ENCODE measurements around the gene RAPGEFL1.

RAPGEFL1 gene

DNA sequence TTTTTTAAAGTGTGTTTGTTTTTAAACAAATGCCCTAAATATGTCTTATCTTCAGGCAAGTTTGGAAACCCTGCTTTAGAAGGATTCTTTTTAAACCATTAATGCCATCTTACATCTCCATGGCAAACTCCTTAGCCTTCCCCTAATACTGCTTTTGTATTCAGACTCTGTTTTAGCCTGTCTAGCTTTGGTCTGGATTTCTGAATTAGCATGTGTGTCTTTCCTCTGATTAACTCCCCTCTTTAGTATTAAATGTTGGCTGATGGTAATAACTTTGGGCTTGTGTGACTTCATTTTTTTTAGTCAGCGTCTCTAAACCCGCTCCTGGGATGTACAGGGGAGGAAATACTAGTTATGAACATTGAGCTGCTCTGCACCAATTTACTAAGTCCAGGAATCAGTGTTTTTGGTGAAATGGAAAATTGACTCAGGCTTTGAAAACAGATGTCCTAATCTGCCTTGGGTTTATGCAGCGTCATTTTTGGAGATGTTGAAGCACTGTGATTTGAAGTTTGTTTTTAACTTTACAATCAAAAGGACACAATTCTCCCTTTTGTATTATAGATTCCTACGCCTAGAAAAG lies 64.1 kb downstream of the RAPGEFL1 start:
- Histone ChIP-seq H3K79me2 (ENCODE audit: control insufficient read depth, low read length) (peaks cover 30% of the 10 kb centered on the region), H3K27ac (ENCODE audit: low read depth, low read length) (no peak overlapping the region), H3K4me1 (ENCODE audit: control insufficient read depth, low read length) (no peaks in the 10 kb centered on the region)

GRCh38 chr17:40242774-40243173 lies 65.5 kb downstream of the RAPGEFL1 start:
- no peaks in the 10 kb centered on the region for H3K36me3 ChIP-seq (ENCODE audit: control insufficient read depth, low read length)
- TF ChIP-seq EZH2phosphoT487 (IDR thresholded peaks at IDR 0.05; ENCODE audit: borderline replicate concordance, low read length) = no peak
- TF ChIP-seq, protein P1, sequence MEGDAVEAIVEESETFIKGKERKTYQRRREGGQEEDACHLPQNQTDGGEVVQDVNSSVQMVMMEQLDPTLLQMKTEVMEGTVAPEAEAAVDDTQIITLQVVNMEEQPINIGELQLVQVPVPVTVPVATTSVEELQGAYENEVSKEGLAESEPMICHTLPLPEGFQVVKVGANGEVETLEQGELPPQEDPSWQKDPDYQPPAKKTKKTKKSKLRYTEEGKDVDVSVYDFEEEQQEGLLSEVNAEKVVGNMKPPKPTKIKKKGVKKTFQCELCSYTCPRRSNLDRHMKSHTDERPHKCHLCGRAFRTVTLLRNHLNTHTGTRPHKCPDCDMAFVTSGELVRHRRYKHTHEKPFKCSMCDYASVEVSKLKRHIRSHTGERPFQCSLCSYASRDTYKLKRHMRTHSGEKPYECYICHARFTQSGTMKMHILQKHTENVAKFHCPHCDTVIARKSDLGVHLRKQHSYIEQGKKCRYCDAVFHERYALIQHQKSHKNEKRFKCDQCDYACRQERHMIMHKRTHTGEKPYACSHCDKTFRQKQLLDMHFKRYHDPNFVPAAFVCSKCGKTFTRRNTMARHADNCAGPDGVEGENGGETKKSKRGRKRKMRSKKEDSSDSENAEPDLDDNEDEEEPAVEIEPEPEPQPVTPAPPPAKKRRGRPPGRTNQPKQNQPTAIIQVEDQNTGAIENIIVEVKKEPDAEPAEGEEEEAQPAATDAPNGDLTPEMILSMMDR (IDR thresholded peaks at IDR 0.05; ENCODE audit: low read depth, low read length, poor library complexity, severe bottlenecking) = no peak
- H3F3A ChIP-seq (ENCODE audit: control insufficient read depth, insufficient read depth) = 0 out of 2 replicates have a peak, but pooled peaks cover 4% of the 10 kb centered on the region
- no peaks in the 10 kb centered on the region for H4K20me1 ChIP-seq (ENCODE audit: control insufficient read depth, insufficient read depth, low read depth, low read length)
- H3K9me3 ChIP-seq (ENCODE audit: control insufficient read depth, insufficient read depth, low read length) = no peaks in the 10 kb centered on the region
- H3K9me2 ChIP-seq (replicated peaks; ENCODE audit: control insufficient read depth, low read length) = no peaks in the 10 kb centered on the region
- H3K27ac ChIP-seq (ENCODE audit: low read depth, low read length) = no peak overlapping the region
- no peaks in the 10 kb centered on the region for H3K27me3 ChIP-seq (ENCODE audit: control insufficient read depth, low read length)
- H3K4me3 ChIP-seq (ENCODE audit: low read length) = no peak overlapping the region
- H3K79me2 ChIP-seq (ENCODE audit: control insufficient read depth, low read length) = peaks cover 34% of the 10 kb centered on the region
- no peak overlapping the region for H3K4me2 ChIP-seq (ENCODE audit: low read length)
- no peaks in the 10 kb centered on the region for H3K4me1 ChIP-seq (ENCODE audit: control insufficient read depth, low read length)

More for the DNA sequence above, 64.1 kb downstream of the RAPGEFL1 start:
- no peaks in the 10 kb centered on the region for H3K36me3 ChIP-seq (ENCODE audit: control insufficient read depth, low read length)
- no peak overlapping the region for H3K4me2 ChIP-seq (ENCODE audit: low read length)
- TF ChIP-seq EZH2phosphoT487 (IDR thresholded peaks at IDR 0.05; ENCODE audit: borderline replicate concordance, low read length) = no peak
- TF ChIP-seq, protein P1 (IDR thresholded peaks at IDR 0.05; ENCODE audit: low read depth, low read length, poor library complexity, severe bottlenecking) = no peak
- no peaks in the 10 kb centered on the region for H3K9me3 ChIP-seq (ENCODE audit: control insufficient read depth, insufficient read depth, low read length)
- no peaks in the 10 kb centered on the region for H3K27me3 ChIP-seq (ENCODE audit: control insufficient read depth, low read length)
- H3F3A ChIP-seq (ENCODE audit: control insufficient read depth, insufficient read depth) = 0 out of 2 replicates have a peak, but pooled peaks cover 4% of the 10 kb centered on the region
- no peaks in the 10 kb centered on the region for H3K9me2 ChIP-seq (replicated peaks; ENCODE audit: control insufficient read depth, low read length)
- no peak overlapping the region for H3K4me3 ChIP-seq (ENCODE audit: low read length)
- no peaks in the 10 kb centered on the region for H4K20me1 ChIP-seq (ENCODE audit: control insufficient read depth, insufficient read depth, low read depth, low read length)

DNA sequence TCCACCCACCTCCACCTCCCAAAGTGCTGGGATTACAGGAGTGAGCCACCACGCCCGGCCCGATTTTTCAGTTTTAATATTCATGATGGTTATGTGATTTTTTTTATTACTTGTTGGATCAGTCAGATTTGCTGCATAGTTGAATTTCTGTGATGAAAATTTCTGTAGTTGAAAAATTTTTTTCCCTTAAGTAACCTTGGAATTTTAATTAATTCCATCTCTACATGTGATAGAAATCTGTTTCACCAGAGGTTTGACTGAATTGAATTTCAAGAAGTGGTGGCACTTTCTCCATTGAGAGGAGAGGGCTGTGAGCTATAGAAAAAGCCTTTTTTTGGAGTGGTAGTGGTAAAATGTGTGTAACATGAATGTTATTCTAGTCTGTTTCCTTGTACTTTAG lies 66.5 kb downstream of the RAPGEFL1 start:
- H3K9me3 ChIP-seq (ENCODE audit: control insufficient read depth, insufficient read depth, low read length) = no peaks in the 10 kb centered on the region
- peaks cover 7% of the 10 kb centered on the region; the same call in 1 of the 2 replicates for H3F3A ChIP-seq (ENCODE audit: control insufficient read depth, insufficient read depth)
- peaks cover 38% of the 10 kb centered on the region for H3K79me2 ChIP-seq (ENCODE audit: control insufficient read depth, low read length)
- no peaks in the 10 kb centered on the region for H4K20me1 ChIP-seq (ENCODE audit: control insufficient read depth, insufficient read depth, low read depth, low read length)
- no peak overlapping the region for H3K4me2 ChIP-seq (ENCODE audit: low read length)
- no peak overlapping the region for H3K4me3 ChIP-seq (ENCODE audit: low read length)
- no peak for TF ChIP-seq EZH2phosphoT487 (IDR thresholded peaks at IDR 0.05; ENCODE audit: borderline replicate concordance, low read length)
- TF ChIP-seq, protein P1 (IDR thresholded peaks at IDR 0.05; ENCODE audit: low read depth, low read length, poor library complexity, severe bottlenecking) = no peak
- no peaks in the 10 kb centered on the region for H3K9me2 ChIP-seq (replicated peaks; ENCODE audit: control insufficient read depth, low read length)
- H3K27me3 ChIP-seq (ENCODE audit: control insufficient read depth, low read length) = no peaks in the 10 kb centered on the region
- no peaks in the 10 kb centered on the region for H3K4me1 ChIP-seq (ENCODE audit: control insufficient read depth, low read length)
- H3K36me3 ChIP-seq (ENCODE audit: control insufficient read depth, low read length) = no peaks in the 10 kb centered on the region
- H3K27ac ChIP-seq (ENCODE audit: low read depth, low read length) = no peak overlapping the region
